HCEC 1CT (cell line): Measurements from ENCODE around the gene AXIN1.
"Not testable (repeated sequence)": the region's sequence is repeated elsewhere in the genome, so short reads cannot be mapped to it uniquely, and the experiment has no call there.

ENCODE experiments used
- DNase-seq: peaks from one replicate; pipeline ENCODE4 v3.0.0-alpha.2; 2017

AXIN1 gene

DNA sequence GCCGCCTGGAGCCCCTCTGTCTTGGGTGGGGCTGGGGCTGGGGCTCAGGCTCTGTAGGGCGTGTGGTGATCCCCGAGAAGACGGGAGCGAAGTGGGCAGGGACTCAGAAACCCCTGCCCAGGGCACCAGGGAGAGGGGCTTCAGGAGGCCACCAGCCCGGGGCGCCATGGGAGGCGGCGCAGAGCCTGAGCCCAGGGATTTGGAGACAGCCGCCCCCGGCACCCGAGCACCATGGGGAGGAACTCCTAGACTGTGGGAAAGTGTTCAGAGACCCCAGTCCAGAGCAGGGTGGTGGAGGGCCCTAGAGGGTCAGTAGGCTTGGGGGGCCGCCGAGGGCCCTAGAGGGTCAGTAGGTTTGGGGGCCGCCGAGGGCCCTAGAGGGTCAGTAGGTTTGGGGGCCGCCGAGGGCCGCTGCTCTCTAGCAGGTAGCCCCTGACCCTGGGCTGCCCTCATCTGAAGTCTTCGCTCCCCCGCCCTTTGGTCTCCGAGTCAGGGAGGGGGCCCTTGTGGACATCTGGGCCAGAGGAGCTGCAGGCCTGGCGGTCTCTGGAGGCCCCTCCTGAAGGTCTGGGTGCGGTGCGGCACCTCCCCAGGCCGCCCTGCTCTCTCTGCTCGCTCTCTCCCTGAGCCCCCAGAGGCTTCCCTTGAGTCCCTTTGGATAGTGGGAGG lies 71.4 kb downstream of the AXIN1 start:
- no peak for DNase-seq

DNA sequence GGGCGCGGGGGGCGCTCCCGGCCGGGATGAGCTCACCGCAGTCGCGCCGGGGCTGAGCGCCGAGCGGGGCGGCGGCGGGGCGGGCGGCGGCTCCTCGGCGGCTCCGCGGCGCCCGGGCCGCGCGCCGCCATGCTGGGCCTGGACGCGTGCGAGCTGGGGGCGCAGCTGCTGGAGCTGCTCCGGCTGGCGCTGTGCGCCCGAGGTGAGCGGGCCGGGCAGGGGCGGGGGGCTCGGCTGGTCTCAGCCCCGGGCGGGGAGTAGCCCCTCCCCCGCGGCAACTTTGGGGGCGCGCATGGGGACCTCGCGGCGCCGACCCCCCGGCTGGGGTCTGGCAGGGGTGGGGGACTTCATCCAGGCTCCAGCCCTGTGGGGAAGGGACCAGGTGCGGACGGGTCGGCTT lies 72.0 kb downstream of the AXIN1 start, which contains the start of gene ARHGDIG:
TSS of gene ARHGDIG (plus strand) at position 40 of the 400 bp plus-strand sequence. CDS start at position 130, 90 bp downstream.
- no peak for DNase-seq

DNA sequence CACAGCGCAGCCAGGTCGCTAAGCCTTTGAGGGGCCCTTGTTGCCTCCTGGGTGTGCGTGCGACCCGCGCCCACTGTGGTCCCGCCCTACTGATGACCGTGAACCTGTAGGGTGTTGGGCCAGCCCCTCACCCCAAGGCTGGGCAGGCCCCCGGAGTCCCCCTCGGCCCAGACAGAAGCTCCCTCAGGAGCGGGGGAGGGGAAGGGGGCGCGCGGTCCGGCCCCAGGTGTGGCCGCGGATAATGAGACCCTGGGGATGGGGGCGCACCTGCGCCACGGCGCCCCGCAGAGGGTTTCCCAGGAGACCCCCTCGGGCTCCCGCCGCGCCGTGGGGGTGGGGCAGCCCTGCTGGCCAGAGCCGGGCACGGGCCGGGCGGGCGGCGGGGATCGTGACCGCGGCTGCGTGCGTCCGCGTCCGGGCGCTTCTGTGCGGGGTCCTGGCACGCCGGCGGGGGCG lies 72.5 kb downstream of the AXIN1 start:
- no peak for DNase-seq

DNA sequence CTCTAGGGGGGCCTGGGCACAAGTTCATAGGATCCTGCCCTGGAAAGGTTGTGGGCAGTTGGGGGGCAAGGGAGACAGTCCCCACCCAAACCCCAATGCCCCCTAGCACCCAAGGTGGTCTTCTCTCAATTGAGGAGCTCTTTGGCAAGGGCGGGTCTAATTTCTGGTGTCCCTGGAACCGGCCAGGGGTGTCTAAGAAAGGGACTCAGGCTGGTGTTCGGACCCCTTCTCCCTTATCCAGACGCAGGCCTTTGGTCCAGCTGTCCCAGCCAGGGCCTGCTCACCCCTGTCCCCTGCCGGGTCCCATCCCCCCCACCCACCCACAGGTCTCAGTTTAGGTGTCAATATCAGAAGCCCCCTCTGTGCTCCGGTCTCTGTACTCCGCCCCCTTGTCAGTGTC lies 73.0 kb downstream of the AXIN1 start:
- no peak for DNase-seq

DNA sequence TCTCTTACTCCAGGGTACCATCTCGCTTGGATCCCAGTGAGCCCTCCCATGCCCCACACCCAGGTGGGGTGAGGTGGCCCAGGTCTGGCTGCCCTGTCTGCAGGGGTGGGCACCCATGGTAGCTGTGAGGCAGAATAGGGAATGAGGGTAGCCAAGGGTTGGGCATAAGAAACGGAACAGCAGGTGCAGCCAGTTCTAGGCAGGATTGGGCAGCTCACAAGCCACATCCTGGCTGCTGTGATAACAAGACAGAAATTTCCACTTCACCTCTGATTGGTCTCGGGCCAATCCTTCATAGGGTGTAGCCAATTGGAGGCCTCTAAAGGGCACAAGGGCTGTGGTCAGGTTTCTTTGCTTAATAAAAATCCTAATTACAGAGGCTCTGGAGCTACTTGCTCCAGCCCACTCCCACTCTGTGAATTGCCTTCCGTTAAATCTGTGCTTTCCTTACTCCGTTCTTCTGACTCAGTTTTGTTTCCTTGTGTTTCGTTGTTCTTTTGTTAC lies 73.6 kb downstream of the AXIN1 start:
- DNase-seq: no peak

DNA sequence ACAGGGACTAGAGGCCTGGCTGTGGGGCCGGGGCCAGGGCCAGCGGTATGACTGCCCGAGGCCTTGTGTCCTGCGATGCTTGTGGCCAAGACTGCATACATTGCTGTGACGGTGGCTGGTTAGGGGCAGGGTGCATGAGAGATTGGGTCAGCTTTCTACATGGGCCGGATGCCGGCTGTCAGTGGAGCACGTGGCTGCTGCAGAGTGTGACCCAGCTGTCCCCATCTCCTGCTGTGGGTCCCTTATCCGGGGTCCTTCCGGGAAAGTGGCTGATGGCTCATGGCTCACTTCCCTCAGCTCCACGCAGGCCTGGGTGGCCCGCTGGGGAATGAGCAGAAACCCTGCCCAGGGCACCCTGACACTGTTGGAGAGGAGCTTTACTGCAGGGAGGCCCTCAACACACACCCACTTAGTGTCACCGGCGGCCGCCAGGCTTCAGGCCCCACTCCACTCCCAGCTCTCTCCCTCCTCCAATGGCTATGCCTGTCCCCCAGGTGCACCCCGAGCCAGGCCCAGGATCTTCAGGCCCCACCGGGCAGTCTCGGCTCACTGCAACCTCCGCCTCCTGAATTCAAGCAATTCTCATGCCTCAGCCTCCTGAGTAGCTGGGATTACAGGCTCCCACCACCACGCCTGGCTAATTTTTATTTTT lies 76.0 kb downstream of the AXIN1 start:
- no peak for DNase-seq

DNA sequence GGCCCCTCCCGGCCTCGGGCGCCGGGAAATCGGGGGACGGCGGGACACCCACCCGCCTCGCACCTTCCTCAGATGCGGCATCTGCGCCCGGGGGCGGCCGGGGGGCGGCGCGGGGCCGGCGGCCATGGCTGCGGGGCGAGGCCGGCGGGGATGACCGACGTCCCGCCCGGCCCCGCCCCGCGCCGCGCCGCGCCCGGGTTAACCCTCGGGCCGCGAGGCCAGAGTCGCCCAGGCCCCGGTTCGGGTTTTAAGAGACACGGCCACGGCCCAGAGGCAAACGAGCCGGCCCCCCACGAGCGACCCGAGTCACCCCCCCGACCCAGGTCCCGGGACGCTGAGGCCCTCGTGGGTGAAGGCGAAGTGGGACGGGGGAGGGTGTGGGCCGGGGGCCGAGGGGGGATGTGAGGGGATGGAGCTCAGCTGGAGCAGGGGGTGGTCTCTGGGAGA lies 76.7 kb downstream of the AXIN1 start, which contains the start of gene RGS11:
TSS of gene RGS11 (minus strand) at position 159 of the 447 bp plus-strand sequence. CDS start at position 126, 33 bp downstream.
- no peak for DNase-seq

DNA sequence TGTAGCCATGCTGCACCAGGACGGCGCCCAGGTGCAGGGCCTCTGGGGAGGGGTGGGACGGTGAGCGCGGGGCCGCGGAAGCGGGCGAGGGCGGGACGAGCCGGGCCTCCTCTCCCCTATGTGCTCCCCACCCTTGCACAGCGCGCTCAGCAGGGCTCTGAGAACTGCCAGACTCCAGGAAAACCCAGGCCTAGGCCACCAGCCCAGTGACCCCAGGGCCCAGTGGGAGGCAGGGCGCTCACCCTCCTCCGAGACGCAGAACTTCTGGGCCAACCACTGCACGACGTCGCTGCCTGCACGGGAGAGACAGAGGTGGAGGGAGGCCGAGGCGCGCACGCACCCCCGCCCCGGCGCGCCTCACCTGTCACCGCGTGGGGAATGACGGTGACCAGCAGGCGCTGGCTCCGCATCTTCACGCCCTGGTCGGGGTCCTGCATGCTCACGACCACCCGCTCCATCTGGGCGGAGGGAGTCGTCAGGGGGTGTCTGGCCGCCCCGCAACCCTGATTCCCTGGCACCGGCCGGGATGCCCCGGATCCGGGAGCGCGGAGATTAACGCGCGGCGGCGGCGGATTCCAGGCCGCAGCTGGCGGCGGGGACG lies 77.4 kb downstream of the AXIN1 start:
- DNase-seq: no peak

DNA sequence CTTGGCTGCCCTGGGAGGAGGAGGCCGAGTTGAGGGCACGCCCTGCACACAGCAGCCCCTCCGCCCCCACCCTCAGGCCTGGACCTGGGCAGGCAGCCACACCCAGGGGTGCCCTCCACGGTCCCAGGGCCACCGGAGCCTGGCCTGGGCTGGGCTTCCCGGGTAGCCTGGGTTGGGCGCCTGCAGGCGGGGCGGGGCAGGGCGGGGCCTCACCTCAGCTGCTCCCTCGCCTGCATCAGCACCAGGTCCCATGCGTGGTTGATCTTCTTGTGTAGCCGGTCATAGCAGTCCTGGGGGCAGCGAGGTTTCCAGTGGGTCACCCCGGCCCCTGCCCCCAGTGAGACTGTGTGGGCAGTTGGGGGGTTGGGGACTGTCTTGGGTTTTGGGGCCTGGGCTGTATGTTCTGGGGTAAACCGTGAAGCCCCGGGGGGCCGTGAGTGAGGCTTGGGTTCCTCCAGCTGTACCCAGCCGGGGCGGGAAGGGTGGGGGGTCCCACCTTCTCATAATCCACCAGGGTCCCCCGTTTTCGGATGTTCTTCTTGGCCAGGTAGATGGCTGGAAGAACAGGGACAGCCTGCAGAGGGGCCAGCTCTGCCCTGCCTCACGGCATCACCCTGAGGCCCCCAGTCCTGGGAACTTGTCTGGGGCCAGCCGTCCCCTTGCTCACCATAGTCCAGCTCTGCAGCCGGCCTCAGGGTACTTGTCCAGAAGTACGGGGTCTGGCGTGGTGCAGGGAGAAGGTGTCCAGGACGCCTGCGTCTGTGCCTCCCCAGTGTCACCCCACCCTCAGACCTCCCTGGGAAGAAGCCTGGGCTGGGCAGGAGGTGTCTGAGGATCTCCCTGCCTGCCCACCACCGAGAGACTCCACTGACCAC lies 78.7 kb downstream of the AXIN1 start:
- no peak for DNase-seq

DNA sequence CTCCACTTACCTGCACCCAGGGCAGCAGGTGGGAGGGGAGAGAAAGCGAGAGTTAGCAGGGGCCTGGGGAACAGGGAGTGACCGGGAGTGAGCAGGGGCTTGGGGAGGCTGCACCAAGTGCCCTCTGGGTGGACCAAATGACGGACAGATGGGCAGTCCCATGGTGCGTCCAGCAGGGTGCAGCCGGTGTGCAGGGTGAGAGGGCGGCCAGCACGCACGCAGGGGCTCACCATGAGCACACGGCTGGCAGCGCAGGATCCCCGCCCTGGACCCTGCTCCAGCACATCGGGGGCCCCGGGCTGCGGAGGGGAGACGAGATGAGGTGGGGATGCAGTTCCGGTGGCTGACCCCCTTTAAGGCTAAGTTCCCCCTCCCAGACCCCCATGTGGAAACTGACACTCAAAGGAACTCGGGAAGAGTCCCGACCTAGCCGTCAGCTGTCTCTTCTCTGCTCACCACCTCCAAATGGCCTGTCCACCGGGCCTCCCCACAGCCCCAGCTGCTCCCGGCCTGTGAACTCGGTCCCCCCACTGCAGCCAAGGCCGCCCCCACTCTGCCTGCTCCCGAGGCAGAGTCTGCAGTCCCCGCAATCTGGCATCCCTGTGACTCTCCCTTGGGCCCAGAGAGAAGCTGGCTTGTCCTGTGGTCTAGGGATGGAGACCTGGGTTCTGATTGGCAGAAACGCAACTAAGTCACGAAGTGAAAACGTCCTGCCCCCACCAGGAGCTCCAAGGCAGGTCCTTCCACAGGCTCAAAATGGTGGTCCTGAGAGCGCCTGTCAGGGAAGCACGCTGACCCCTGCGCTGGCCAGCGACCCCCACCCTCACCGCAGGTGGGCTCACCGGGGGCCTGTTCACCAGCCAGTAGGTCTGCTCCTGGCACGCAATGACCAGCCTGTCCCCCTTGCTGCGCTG lies 79.6 kb downstream of the AXIN1 start:
- no peak for DNase-seq

DNA sequence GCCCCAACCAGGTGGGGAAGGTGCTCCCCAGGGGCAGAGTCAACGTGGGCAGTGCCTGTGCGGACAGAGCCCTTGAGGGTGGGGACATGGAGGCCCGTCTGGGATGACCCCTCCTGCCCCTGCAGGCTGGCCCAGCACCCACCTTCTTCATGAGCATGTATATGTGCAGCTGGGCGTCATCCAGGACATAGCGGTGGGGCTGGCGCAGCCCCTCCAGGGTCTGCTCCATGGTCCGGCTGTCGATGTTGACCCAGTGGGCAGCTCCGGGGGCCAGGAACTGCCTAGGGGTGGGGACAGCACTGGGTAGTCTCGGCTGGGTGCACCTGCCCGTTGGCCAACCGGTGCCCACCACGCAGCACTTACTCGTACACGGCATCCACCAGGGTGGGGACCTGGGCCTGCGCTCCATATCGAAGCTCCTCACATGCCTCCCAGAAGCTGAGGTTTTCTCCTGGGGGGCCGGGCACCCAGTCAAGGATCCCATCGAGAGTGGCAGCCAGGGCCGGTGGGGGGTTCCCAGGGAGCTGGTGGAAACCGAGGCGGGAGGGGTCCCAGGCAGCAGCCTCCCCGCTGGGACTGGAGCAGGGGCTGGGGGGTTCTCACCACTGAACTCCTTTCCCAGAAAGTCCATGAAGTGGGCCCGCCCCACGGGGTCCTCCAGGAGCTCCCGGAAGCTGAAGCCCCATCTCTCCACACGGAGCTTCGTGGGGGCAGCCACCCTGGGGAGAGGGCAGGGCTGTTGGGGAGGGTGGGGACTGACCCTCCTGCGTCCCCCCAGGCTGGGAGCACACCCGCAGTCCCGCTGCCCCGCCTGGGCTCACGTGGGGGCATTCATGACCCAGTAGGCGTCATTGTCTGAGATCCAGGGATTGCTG lies 81.9 kb downstream of the AXIN1 start:
- no peak for DNase-seq

DNA sequence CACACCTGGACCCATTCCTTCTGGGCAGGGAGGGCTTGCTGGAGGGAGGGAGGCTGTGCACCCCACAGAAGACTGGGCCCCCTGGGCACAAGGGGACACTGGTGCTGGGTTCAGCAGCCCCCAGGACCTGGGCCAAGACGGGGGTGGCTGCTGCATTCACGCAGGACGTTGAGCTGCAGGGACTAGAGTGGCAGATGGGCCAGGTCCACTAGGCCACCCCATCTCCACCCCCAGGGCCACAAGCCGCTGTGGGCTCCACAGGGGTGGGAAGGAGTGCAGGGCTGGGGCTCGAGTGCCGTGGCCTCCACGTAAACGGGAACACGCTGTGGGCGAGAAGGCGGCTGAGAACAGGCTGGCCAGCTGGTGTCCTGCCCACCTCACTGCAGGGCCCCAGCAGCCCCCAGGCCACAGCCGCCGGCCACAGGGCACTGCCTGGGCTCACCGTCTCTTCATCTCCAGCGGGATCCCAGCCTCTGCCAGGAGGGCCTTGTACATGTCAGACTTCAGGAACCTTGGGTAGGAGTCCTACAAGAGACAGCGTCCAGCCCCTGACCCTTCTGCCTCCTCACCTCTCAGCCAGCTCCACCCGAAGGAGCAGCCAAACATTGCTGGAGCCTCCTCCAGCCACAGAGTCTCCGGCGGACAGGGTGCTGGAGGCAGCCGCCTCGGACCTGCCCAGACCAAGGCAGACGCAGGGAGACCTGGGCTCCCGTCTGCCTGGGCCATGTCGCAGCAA lies 83.3 kb downstream of the AXIN1 start:
- DNase-seq: no peak

DNA sequence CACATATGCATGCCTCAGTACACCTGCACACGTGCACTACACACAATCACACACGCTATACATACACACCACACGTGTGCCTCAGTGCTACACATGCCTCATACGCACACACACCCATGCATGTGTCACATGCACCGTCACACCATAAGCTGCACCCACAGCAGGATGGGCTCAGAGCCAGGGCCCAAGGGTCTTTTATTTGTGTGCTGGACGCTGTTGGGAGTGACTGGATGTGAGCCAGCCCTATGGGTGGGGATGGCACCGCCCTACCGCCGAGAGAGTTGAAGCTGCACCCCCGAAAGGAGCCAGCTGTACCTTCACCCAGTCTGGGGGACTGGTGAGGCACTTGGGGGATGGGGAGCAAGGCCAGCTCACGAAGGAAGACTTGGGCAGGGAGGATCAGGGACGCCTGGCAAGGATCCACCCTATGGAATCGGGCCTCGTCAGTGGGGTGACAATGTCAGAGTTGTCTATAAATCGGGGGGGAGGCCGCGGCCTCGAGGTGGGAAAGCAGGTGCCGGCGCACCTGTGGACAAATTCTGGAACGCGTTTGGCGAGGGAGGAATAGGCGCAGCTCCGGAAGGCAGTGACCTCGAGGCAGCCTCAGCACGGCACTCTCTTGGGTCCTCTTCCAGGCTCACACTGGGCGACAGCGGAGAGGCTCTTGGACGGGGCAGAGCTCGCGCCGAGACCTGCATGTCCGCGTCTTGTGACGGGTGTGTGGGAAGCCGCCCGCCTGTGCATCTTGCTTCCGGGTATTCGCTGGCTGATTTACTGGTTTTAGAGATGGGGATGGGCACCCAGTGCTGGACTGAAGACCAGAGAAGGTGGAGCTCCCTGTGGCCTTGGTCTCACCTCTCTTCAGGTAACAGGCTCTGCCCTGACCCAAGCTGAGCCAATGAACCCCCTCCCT lies 84.1 kb downstream of the AXIN1 start:
- DNase-seq: no peak

DNA sequence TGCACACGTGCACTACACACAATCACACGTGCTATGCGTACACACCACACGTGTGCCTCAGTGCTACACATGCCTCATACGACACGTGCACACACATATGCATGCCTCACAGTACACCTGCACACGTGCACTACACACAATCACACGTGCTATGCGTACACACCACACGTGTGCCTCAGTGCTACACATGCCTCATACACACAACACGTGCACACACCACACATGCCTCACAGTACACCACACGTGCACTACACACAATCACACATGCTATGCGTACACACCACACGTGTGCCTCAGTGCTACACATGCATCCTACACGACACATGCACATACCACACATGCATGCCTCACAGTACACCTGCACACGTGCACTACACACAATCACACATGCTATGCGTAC lies 85.0 kb downstream of the AXIN1 start:
- DNase-seq: not testable (repeated sequence)

DNA sequence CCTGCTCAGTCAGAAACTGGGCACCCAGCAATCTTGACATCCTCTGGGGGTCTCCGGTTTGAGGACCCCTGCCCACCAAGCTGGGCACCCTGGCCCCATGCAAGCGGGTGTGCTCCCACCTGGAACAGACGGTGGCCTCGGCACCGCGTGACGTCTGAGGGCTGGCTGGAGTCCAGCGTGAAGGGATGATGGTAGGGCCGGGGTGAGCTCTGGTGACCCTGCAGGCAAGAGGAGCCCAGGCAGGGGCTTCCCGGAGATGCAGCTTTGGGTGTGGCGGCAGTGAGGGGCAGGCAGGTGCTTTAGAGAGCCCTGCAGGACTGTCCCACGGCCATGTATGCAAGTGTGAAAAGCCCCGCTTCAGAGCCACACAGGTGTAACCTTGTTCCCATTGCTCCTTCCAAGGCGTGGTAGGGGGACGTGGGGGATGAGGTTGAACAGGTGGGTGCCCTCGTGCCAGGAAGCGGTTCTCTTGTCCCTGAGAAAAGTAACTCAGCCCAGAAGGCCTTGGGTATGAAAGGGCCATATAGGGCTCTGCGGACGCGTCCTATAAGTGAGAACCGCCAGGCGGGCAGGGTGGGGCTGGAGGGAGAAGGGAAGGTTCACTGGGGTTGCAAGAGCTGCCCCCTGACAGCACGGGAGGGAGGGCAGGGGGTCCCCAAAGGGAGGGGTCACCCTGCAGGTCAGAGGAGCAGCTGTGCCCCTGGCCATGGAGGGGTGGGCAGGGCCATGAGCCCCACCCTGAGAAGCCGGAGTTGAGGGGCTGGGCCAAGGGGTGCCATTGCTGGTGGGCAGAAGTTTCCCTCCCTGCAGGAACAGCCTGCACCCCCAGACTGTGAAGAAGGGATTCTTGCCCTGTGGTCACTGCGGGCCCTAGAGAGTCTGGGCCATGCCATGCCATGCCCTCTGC lies 86.0 kb downstream of the AXIN1 start:
- DNase-seq: no peak

DNA sequence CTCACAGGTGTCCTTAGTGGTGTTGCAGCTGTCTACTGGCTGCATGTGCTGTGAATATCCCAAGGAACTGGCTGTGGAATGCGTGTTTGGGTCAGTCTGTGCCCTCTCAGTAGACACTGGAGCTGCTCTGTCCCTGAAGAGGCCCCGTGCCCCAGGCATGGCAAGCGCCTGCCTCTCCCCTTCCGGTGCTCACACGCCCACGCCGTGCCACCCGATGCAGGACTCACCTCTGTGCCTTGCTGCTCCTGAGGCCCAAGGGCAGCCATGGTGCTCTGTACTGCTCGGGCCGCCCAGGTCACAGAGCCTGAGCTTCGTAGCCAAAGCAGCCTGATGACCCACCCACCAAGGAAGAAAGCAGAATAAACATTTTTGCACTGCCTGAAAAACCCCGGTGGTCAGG lies 86.8 kb downstream of the AXIN1 start:
- DNase-seq: no peak

DNA sequence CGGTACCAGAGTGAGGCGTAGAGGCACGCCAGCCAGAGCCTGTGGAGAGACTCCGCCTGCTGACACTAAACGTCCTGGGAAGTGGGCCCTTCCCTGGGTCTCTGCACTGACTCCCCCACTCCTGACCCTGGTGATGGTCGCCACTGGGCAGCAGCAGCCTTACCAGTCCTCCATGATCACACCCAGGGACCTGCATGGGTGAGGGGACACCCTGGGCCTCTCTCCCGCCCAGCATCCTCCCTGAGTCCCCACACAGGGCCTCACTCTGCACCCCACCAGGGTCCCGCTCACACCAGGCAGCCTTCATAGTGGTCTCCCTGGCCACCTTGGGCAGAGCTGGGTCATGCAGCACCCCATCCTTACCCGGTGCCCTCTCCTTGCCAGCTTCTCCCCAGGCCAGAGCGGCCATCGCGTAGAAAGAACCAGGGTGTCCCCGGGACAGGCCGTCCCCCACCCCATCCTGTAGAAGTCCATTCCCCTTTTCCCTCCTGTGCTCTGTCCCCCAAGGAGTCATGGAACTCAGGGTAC lies 87.5 kb downstream of the AXIN1 start:
- no peak for DNase-seq
